DND-41 (cell line): ENCODE measurements around the gene MICAL3.

Source experiments
- CTCF ChIP-seq: IDR thresholded peaks from 2 replicates; pipeline ENCODE4 v1.5.1; 2012; ENCODE audit warnings: borderline replicate concordance, low read length, moderate library complexity, mild to moderate bottlenecking; ENCODE audit not compliant: poor library complexity, severe bottlenecking; ENCODE audit errors: extremely low read depth
- EZH2 ChIP-seq: IDR thresholded peaks from 3 replicates; pipeline ENCODE4 v1.6.1; 2012; ENCODE audit warnings: borderline replicate concordance, low read depth, mild to moderate bottlenecking, moderate library complexity, low read length, inconsistent platforms; ENCODE audit not compliant: severe bottlenecking

GRCh38 chr22:17838180-17838865 lies 186.0 kb downstream of the MICAL3 start:
- TF ChIP-seq CTCF (no peak), EZH2 (no peak)
